GM19395 (cell line): ENCODE data around the gene THUMPD1.
"Not testable (repeated sequence)": the region's sequence is repeated elsewhere in the genome, so short reads cannot be mapped to it uniquely, and the experiment has no call there.

ENCODE experiments used
- ATAC-seq: cut with Tn5 transposase; IDR thresholded peaks from one replicate; pipeline ENCODE4 v1.9.1; 2021; ENCODE audit warnings: mild to moderate bottlenecking, moderate library complexity; ENCODE audit not compliant: unreplicated experiment

The THUMPD1 gene

DNA sequence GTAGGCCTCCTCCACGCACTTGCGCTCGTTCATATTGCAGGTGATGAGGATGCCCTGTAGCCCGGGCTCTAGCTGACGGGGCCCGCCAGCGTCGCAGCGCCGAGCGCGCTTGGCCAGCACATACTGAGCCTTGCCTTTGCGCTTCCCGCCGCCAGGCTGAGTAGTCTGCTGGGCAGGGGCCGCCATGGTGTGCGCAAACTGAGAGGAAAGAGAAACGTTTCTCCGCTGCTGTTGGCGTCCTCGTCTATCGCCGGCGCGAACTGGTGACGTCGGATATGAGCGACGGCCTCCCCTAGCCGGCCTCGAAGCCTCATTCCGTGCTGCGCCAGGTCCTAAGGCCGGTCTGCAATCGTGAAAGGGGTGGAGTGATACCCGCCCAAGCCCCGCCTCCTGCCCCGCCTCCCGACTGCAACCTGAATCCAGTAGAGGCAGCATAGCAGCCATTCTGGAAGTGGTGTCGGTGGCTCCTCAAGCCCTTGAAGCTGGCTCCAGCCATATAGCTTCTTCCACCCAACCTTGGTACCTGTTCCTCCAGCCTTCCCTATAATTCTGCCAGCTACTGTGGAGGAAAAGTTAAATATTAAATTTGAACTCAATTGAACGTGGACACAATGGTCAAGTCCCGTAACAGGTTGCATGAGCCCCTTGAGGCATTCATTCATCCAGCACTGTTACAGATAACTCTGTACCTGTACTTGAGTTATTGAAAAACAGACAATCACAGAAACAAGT lies at the start of gene THUMPD1:
TSS of gene THUMPD1 (minus strand) at position 265 of the 732 bp plus-strand sequence. CDS start at position 186, 79 bp downstream.
- ATAC-seq: peak; percentile 88

DNA sequence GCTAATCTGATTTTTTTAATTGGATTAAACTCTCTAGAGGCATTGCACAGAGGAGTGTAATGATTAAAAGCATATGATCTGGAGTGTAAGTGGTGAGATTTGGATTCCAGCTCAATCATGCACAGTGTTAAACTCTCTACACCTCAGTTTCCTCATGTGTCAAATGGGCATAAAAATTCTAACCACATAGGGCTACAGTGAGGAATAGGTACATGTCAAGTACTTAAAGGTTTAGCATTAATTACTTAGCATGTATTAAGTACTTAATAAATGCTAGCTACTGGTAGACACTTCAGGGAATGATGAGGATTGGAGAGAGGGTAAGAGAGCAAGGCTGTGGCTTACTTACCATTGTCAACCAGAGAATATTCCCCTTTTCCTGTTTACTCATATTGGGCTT lies 47.5 kb upstream of the THUMPD1 start:
- ATAC-seq: no peak

DNA sequence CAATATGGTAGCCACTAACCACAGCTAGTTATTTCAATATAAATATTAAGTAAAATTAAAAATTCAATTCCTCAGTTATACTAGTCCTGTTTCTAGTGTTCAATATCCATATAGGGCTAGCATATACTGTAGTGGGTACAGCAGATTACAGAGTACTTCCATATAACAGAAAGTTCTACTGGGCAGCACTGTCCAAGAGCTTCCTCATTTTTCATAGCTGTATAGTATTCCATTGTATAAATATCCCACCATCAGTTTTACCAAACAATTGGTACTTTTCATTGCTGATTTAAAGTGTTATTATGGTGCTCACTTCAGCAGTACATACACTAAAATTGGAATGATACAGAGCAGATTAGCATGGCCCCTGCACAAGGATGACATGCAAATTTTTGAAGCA lies 42.6 kb upstream of the THUMPD1 start:
- no peak for ATAC-seq

DNA sequence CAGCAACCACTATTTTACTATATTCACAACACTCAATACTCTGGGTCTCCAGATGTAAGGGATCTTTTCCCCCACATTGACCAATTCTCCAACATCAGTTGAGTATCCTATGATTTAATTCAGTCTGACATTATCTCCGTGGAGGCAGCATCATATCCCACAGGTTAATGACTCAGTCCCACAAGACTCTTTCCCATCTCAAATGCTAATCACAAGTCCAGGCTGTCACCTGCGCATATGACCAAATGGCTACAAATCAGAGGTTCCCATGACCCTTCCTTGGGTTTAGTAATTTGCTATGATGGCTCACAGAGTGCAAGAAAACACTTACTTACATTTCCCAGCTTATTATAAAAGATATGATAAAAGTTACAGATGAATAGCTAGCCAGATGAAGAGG lies 40.9 kb upstream of the THUMPD1 start:
- no peak for ATAC-seq

GRCh38 chr16:20781697-20782096 lies 40.1 kb upstream of the THUMPD1 start:
- no peak for ATAC-seq

- no peak for ATAC-seq
Measured at GRCh38 chr16:20774703-20775362, 33.2 kb upstream of the THUMPD1 start.

DNA sequence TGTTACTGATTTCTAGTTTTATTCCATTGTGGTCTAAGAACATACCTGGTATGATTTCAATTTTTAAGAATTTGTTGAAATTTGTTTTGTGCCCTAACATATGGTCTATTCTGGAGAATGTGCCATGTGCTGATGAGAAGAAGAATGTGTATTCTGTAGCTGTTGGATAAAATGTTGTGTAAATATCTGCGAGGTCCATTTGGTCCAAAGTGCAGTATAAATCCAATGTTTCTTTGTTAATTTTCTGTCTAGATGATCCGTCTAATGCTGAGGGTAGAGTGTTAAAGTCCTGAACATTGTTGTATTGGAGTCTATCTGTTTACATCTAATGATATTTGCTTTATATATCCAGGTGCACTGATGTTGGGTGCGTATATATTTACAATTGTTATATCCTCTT lies 32.1 kb upstream of the THUMPD1 start:
- ATAC-seq: no peak

- ATAC-seq: no peak
Measured at GRCh38 chr16:20768818-20769217, 27.2 kb upstream of the THUMPD1 start.

DNA sequence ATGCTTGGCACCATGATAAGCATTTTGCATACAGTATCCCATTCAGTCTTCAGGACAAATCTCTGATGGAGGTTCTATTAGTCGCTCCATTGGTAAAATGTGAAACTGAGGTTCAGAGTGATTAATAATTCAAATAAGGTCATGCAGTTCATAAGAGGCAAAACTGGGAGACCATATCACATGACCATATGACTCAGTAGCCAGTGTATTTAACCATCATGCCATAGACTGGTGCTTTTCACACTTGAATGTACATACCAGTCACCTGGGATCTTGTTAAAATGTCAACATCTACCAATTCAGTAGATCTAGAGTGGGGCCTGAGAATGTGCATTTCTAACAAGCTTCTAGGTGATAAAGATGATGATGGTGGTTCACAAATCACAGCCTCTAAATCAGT lies 26.5 kb upstream of the THUMPD1 start:
- no peak for ATAC-seq

DNA sequence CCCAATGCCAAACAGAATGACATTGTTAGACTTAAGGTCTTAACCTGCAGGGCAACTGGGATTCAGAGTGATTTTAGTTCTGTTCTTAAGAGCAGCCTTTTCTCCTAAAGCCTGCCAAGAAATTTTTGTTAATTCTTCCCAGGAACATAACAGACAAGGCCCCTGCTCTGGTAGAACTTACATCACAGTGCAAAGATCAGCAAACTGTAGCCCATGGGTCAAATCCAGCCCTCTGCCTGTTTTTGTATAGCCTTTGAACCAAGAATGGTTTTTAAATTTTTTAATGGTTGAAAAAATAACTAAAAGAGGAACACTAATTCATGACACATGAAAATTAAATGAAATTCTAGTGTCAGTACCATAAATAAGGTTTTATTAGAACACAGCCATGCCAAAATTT lies 26.0 kb upstream of the THUMPD1 start:
- ATAC-seq: no peak

DNA sequence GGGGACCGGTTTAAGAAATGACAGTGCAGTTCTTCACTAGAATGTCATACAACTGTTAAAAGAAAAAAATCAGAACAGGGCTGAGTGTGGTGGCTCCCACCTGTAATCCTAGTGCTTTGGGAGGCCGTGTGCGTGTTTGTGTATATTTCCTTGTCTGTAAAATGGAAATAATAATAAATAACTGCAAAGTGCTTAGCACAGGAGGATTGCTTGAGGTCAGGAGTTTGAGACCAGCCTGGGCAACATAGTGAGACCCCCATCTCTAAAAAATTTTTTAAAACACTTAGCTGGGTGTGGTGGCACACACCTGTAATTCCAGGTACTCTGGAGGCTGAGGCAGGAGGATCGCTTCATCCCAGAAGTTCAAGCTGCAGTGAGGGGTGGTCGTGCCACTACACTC lies 24.7 kb upstream of the THUMPD1 start:
- no peak for ATAC-seq

DNA sequence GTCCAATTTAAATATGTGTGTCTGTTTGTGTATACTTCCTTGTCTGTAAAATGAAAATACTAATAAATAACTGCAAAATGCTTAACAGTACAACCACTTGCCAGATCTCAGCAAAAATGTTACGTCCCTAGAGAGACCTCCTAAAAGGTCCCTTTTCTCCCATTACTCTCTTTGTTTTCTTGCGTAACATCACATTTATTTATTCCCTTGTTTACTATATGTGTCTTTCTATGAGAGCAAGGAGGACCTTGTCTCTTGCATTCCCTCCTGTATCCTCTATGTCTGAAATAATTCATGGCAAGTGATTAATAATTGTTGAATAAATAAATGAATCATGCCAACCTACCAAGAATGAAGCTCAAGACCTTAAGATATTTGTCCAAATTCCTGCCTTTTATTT lies 24.1 kb upstream of the THUMPD1 start:
- no peak for ATAC-seq

- not testable (repeated sequence) for ATAC-seq
Measured at GRCh38 chr16:20764448-20764847, 22.8 kb upstream of the THUMPD1 start.

DNA sequence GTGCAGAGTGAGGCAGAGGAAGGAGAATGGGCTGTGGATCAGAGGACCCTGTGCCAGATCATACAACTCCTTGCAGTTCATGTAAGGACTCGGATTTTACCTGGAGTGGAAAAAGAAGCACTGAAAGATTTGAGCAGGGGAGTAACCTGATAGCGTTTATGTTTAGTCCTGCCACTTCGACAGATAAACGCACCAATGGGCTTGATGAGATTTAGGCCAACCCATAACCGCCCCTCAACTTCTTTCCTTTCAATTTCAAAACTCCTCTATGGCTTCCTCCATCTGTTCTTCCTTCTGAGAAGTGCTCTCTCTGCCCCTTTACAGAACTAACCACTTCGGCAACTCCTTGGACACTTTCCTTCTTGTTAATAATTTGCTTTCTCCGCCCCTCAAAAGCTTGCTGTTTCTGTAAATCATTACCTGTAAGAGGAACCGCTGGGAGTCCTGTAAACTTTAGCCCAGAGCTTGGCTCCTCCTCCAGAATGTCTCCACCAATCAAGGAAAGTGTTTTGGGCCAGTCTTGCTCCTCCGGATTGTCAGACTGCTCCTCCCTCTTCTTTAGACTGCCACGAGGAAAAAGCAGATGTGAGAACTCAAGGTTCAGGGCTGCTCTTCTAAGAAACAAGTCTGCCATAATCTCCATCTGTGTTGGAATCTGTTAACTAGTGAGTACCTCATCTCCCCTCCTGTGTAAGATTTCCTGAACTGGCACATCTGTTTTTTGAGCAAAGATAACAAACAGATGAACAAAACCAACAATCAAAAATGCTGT lies 22.0 kb upstream of the THUMPD1 start, which contains the start of gene ACSM3:
TSS of gene ACSM3 (plus strand) at position 554 of the 772 bp plus-strand sequence. CDS start 6,021 bp downstream, outside the sequence.
- peak; percentile 99 for ATAC-seq

DNA sequence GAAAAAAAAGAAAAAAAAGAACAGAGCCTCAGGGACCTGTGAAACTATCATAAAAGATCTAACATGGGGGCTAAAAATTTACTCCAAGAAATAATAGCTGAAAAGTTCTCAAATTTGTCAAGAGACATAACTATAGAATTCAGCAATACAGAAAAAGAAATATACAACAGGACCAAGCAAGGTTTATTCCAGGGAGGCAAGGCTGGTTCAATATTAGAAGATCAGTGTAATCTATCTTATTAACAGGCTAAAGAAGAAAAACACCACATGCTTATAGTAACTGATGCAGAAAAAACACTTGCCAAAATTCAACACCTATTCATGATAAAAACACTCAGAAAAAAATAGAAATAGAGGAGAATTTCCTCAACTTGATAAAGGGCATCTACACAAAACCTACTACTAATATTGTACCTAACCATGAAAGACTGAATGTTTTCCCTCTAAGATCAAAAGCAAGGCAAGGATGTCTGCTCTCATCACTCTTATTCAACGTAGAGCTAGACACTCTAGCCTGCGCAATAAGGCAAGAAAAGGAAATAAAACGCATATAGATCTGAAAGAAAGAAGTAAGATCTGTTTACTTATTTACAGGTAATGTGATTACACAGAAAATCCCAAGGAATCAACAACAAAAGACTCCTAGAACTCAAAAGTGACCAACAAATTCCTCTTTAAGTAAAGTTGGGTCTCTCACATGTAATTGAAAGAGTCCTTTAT lies 20.9 kb upstream of the THUMPD1 start:
- no peak for ATAC-seq

DNA sequence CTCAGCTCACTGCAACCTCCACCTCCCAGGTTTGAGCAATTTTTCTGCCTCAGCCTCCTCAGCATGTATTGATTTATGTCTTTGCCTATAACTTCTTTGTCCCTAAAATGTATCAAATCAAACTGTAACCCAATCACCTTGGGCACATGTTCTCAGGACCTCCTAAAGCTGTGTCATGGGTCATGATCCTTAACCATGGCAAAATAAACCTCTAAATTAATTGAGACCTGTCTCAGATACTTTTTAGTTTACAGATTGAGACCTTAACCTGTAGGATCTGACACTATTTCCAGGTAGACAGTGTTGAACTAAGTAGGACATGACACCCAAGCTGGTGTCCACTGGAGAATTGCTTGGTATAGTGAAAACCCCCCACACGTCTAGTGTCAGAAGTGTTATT lies 19.6 kb upstream of the THUMPD1 start:
- no peak for ATAC-seq

DNA sequence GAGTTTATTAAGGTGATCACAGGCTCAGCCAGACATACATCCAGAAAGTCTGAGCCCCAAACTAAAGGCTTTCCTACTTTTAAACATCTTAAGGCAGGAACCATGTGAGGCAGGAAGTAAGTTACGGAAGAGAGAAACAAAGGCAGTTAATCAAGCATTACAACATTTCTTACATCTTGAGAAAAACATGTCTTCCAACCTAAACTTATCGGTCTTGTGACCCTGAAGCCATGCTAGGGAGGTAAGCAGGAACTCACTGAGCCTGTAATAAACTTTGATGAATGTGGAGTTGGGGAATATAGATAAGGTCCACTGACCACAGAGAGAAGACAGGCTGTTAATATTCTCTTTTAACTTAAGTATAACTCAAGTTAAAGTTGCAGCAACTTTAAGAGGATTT lies 18.7 kb upstream of the THUMPD1 start:
- ATAC-seq: no peak

GRCh38 chr16:20755799-20756198 lies 14.2 kb upstream of the THUMPD1 start:
- ATAC-seq: not testable (repeated sequence)

DNA sequence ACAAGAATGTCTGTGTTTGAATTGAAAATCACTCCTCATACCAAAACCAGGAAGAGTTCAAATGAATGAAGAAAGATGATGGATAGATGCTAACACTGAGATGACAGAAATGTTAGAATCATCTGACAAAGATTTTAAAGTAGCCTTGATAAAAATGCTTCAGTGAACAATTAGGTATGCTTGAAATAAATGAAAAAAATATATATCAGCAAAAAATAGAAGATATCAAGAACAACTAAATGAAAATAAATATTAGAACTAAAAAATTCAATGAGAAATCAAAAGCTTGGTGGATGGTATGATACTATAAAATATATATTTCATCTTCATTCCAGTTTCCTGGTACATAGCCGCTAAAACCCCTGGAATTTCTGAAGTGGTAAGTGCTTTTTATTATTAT lies 13.6 kb upstream of the THUMPD1 start:
- no peak for ATAC-seq

GRCh38 chr16:20753727-20754126 lies 12.1 kb upstream of the THUMPD1 start:
- ATAC-seq: no peak

GRCh38 chr16:20750558-20750957 lies 8.9 kb upstream of the THUMPD1 start:
- no peak for ATAC-seq
